Esophagus mucosa (tissue), 1 donor: ENCODE measurements around the gene SLC43A3. TPM values are rescaled to one million over a fixed set of nuclear protein-coding genes. Genes with fewer than 3 reads are reported as not detected.

ENCODE experiments used
- total RNA-seq: library from RNA; stranded (reverse); gene quantifications from one replicate; pipeline ENCODE4 v1.2.4, GENCODE V29; 2023
- donor health status: DM: yes; HTN: yes; CAD: no.

The SLC43A3 gene
- total RNA-seq, 1 donor from 2014 or later, result 28.2 TPM

Other genes starting within 250 kb of the SLC43A3 start
- gene LRRC55, start 245.2 kb downstream of the SLC43A3 start, total RNA-seq, result 0.08 TPM
- 1.8 TPM for gene APLNR, start 189.9 kb downstream of the SLC43A3 start, total RNA-seq
- 160 TPM for gene TNKS1BP1, start 102.2 kb downstream of the SLC43A3 start, total RNA-seq
- gene SSRP1, start 91.2 kb downstream of the SLC43A3 start, total RNA-seq, result 74.9 TPM
- gene P2RX3, start 88.8 kb downstream of the SLC43A3 start, total RNA-seq, result not detected
- not detected for gene PRG3, start 46.0 kb downstream of the SLC43A3 start, total RNA-seq
- not detected for gene PRG2, start 36.5 kb downstream of the SLC43A3 start, total RNA-seq
- 0.56 TPM for gene RTN4RL2, start 33.4 kb upstream of the SLC43A3 start, total RNA-seq
- gene SLC43A1, start 88.6 kb upstream of the SLC43A3 start, total RNA-seq, result 1.00 TPM
- 43.6 TPM for gene TIMM10, start 103.6 kb upstream of the SLC43A3 start, total RNA-seq
- not detected for gene SMTNL1, start 110.5 kb upstream of the SLC43A3 start, total RNA-seq
- gene UBE2L6, start 140.6 kb upstream of the SLC43A3 start, total RNA-seq, result 36.9 TPM
- 16.7 TPM for gene SERPING1, start 170.6 kb upstream of the SLC43A3 start, total RNA-seq
- gene YPEL4, start 222.8 kb upstream of the SLC43A3 start, total RNA-seq, result not detected
- 10.6 TPM for gene CLP1, start 230.6 kb upstream of the SLC43A3 start, total RNA-seq
- 122 TPM for gene ZDHHC5, start 241.0 kb upstream of the SLC43A3 start, total RNA-seq